ENCODE measurements around the gene AIRE. TPM values are rescaled to one million over a fixed set of nuclear protein-coding genes. Genes with fewer than 3 reads are reported as not detected.

The AIRE gene
- total RNA-seq, 1 experiment from 2014 or later, result not detected

GRCh38 chr21:44297525-44298290 is 12.0 kb downstream of the AIRE start:
- no TSS peak for BruUV-seq (replicated peaks)
- intact Hi-C loops (cut with micrococcal nuclease; ENCODE audit: unreplicated experiment), result loop anchor here (5.0 kb wide), 1 partner anchor 485 kb away; no protein-coding TSS in a partner anchor
- CTCF ChIA-PET, result interaction anchor here (0.6 to 1.1 kb wide), 4 partner anchors 41 to 487 kb away, joined by 3 to 4 read pairs (median 3); partner anchors contain the start of gene CFAP410

DNA sequence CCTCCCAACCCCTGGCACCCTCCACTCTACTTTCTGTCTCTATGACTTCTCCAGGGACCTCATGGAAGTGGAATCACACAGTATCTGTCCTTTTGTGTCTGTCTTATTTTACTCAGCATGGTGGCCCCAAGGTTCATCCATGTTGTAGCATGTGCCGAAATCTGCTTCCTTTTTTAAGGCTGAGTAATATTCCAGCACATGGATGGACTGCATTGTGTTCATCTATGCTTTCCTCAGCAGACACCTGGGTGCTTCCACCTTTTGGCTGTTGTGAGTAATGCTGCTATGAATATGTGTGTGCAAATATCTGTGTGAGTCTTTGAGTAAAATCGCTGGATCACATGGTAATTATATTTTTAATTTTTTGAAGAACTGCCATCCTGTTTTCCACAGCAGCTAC is 12.6 kb downstream of the AIRE start:
- ChIA-PET POLR2A (ENCODE audit: low non-redundant PET) (no interaction called here), CTCF (interaction anchor here (0.6 to 1.1 kb wide), 3 partner anchors 41 to 488 kb away, joined by 3 read pairs; partner anchors contain the start of gene CFAP410)
- H3K27ac ChIP-seq (ENCODE audit: low read depth, low read length, poor library complexity, severe bottlenecking), result no peak overlapping the region
- H3K4me3 ChIP-seq (ENCODE audit: low read depth, low read length, poor library complexity, severe bottlenecking), result no peak overlapping the region
- H3K4me1 ChIP-seq (ENCODE audit: insufficient read depth, low read length, poor library complexity, severe bottlenecking), result peaks cover 37% of the 10 kb centered on the region
- intact Hi-C loops (cut with micrococcal nuclease; ENCODE audit: unreplicated experiment), result loop anchor here (5.0 kb wide), 1 partner anchor 486 kb away; no protein-coding TSS in a partner anchor
- no peak for DNase-seq (ENCODE audit: low spot score)
- H3K27me3 ChIP-seq (replicated peaks; ENCODE audit: insufficient read depth, low read depth, low read length, poor library complexity), result no peaks in the 10 kb centered on the region
- TF ChIP-seq, protein P1, sequence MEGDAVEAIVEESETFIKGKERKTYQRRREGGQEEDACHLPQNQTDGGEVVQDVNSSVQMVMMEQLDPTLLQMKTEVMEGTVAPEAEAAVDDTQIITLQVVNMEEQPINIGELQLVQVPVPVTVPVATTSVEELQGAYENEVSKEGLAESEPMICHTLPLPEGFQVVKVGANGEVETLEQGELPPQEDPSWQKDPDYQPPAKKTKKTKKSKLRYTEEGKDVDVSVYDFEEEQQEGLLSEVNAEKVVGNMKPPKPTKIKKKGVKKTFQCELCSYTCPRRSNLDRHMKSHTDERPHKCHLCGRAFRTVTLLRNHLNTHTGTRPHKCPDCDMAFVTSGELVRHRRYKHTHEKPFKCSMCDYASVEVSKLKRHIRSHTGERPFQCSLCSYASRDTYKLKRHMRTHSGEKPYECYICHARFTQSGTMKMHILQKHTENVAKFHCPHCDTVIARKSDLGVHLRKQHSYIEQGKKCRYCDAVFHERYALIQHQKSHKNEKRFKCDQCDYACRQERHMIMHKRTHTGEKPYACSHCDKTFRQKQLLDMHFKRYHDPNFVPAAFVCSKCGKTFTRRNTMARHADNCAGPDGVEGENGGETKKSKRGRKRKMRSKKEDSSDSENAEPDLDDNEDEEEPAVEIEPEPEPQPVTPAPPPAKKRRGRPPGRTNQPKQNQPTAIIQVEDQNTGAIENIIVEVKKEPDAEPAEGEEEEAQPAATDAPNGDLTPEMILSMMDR (conservative IDR thresholded peaks at IDR 0.05; ENCODE audit: low read depth, low read length), result no peak
- TF ChIP-seq EZH2 (IDR thresholded peaks at IDR 0.05; ENCODE audit: borderline replicate concordance, low read depth, low read length, poor library complexity, severe bottlenecking), result no peak
- BruUV-seq (replicated peaks), result no TSS peak
- no peaks in the 10 kb centered on the region for H3K9me3 ChIP-seq (ENCODE audit: low read depth, low read length, poor library complexity, severe bottlenecking)
- H3K36me3 ChIP-seq (ENCODE audit: insufficient read depth, low read length, poor library complexity, severe bottlenecking), result no peaks in the 10 kb centered on the region

More at GRCh38 chr21:44297525-44298290, 12.0 kb downstream of the AIRE start:
- Histone ChIP-seq H3K27me3 (replicated peaks; ENCODE audit: insufficient read depth, low read depth, low read length, poor library complexity) (no peaks in the 10 kb centered on the region), H3K4me1 (ENCODE audit: insufficient read depth, low read length, poor library complexity, severe bottlenecking) (peaks cover 37% of the 10 kb centered on the region), H3K36me3 (ENCODE audit: insufficient read depth, low read length, poor library complexity, severe bottlenecking) (no peaks in the 10 kb centered on the region), H3K27ac (ENCODE audit: low read depth, low read length, poor library complexity, severe bottlenecking) (no peak overlapping the region), H3K9me3 (ENCODE audit: low read depth, low read length, poor library complexity, severe bottlenecking) (no peaks in the 10 kb centered on the region), H3K4me3 (ENCODE audit: low read depth, low read length, poor library complexity, severe bottlenecking) (no peak overlapping the region)
- POLR2A ChIA-PET (ENCODE audit: low non-redundant PET), result no interaction called here
- peak; percentile 84 for DNase-seq (ENCODE audit: low spot score)
- no peak for TF ChIP-seq EZH2 (IDR thresholded peaks at IDR 0.05; ENCODE audit: borderline replicate concordance, low read depth, low read length, poor library complexity, severe bottlenecking)
- TF ChIP-seq, protein P1 (conservative IDR thresholded peaks at IDR 0.05; ENCODE audit: low read depth, low read length), result peak; percentile 85

- no TSS peak for BruUV-seq (replicated peaks)
- Histone ChIP-seq H3K9me3 (ENCODE audit: low read depth, low read length, poor library complexity, severe bottlenecking) (no peaks in the 10 kb centered on the region), H3K36me3 (ENCODE audit: insufficient read depth, low read length, poor library complexity, severe bottlenecking) (no peaks in the 10 kb centered on the region), H3K4me1 (ENCODE audit: insufficient read depth, low read length, poor library complexity, severe bottlenecking) (peaks cover 37% of the 10 kb centered on the region), H3K27me3 (replicated peaks; ENCODE audit: insufficient read depth, low read depth, low read length, poor library complexity) (no peaks in the 10 kb centered on the region), H3K27ac (ENCODE audit: low read depth, low read length, poor library complexity, severe bottlenecking) (peak overlapping the region; percentile 86), H3K4me3 (ENCODE audit: low read depth, low read length, poor library complexity, severe bottlenecking) (peak overlapping the region; percentile 87)
- ChIA-PET CTCF (no interaction called here), POLR2A (ENCODE audit: low non-redundant PET) (no interaction called here)
- intact Hi-C loops (cut with micrococcal nuclease; ENCODE audit: unreplicated experiment), result loop anchor here (5.0 kb wide), 1 partner anchor 487 kb away; no protein-coding TSS in a partner anchor
- no peak for TF ChIP-seq EZH2 (IDR thresholded peaks at IDR 0.05; ENCODE audit: borderline replicate concordance, low read depth, low read length, poor library complexity, severe bottlenecking)
- TF ChIP-seq, protein P1 (conservative IDR thresholded peaks at IDR 0.05; ENCODE audit: low read depth, low read length), result no peak
- DNase-seq (ENCODE audit: low spot score), result peak; percentile 30
These were observed 13.4 kb downstream of the AIRE start for GRCh38 chr21:44299085-44299457.

All from A673 (cell line).